Mammary epithelial cell (primary cell): Measurements from ENCODE around the gene CAMTA1.

ENCODE experiments used
- EZH2 ChIP-seq: IDR thresholded peaks from 2 replicates; pipeline ENCODE4 v1.6.1; 2012; ENCODE audit warnings: low read length, inconsistent platforms, borderline replicate concordance
- TF ChIP-seq, protein P1 (sequence below), 2 donors: IDR thresholded peaks in 1 of 2; conservative IDR thresholded peaks in 1 of 2; 2 replicates each; pipeline ENCODE4 v1.5.1; 2011 to 2012; ENCODE audit warnings: inconsistent platforms in 2 of 2, low read length in 2 of 2, mild to moderate bottlenecking in 2 of 2, control low read depth in 1 of 2, low read depth in 1 of 2; ENCODE audit not compliant: insufficient read depth in 1 of 2; ENCODE audit errors: extremely low read depth in 1 of 2

DNA sequence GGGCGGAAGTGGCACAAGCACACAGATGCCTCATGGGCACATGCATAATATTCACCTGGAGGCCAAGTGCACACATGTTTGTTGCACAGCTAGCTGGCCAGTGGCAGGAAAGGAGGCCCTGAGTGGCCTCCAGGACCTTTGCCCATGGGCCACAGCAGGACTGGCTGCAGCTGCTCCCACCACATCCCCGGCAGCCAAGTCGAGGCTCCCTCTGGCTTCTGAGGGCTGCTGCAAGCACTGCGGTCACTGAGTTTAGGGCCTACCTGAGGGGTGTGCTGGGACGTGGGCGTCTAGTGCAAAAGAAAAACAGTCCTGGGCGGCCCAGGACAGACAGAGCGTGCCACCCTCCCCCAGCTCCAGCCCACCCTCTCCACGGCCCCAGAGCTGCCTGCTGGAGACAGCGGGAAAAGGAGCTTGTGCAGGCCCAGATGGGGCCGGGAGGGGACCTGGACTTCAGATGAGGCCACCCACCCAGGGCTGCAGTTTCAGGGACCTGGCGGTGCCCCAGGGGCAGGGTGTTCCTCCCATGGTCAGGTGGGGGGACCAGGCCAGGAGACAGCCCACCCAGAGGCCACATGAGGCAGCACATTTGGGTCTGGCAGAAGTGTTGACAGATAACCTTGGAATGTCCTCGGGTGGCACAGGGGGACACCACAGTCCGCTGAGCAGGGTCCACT, 720.0 kb downstream of the CAMTA1 start:
- TF ChIP-seq, protein P1, sequence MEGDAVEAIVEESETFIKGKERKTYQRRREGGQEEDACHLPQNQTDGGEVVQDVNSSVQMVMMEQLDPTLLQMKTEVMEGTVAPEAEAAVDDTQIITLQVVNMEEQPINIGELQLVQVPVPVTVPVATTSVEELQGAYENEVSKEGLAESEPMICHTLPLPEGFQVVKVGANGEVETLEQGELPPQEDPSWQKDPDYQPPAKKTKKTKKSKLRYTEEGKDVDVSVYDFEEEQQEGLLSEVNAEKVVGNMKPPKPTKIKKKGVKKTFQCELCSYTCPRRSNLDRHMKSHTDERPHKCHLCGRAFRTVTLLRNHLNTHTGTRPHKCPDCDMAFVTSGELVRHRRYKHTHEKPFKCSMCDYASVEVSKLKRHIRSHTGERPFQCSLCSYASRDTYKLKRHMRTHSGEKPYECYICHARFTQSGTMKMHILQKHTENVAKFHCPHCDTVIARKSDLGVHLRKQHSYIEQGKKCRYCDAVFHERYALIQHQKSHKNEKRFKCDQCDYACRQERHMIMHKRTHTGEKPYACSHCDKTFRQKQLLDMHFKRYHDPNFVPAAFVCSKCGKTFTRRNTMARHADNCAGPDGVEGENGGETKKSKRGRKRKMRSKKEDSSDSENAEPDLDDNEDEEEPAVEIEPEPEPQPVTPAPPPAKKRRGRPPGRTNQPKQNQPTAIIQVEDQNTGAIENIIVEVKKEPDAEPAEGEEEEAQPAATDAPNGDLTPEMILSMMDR (conservative IDR thresholded peaks at IDR 0.05 in 1 of 2, IDR thresholded peaks at IDR 0.05 in 1 of 2; ENCODE audit: extremely low read depth in 1 of 2, insufficient read depth in 1 of 2, low read depth in 1 of 2, low read length in 2 of 2): no peak
- no peak for TF ChIP-seq EZH2
